ENCODE results near the gene CASP12.

GRCh38 chr11:104876861-104877431 is 21.3 kb downstream of the CASP12 start:
- TF ChIP-seq CTCF (IDR thresholded peaks at IDR 0.05), result no peak
- no peak for TF ChIP-seq EP300 (IDR thresholded peaks at IDR 0.05)
- TF ChIP-seq POLR2AphosphoS5 (IDR thresholded peaks at IDR 0.05), result no peak

Data from suprapubic skin (tissue), 4 donors.